Mesenchymal stem cell (in vitro differentiated cells and primary cell): ENCODE data around the gene CAMK1D.

Source experiments
- DNase-seq: peaks from one replicate; pipeline ENCODE4 v3.0.0-alpha.2; 2013
- H2AFZ ChIP-seq: one replicate; pipeline ENCODE4 v1.6.1; 2013; ENCODE audit warnings: low read depth, mild to moderate bottlenecking, control low read depth, inconsistent platforms, low read length, moderate library complexity
- H2AK5ac ChIP-seq: 2 replicates; pipeline ENCODE4 v1.6.1; 2013; ENCODE audit warnings: low read length, moderate library complexity, mild to moderate bottlenecking, inconsistent platforms; ENCODE audit not compliant: severe bottlenecking
- H2BK120ac ChIP-seq: one replicate; pipeline ENCODE4 v1.6.1; 2013; ENCODE audit warnings: low read depth, mild to moderate bottlenecking, inconsistent platforms, low read length, moderate library complexity
- H2BK12ac ChIP-seq, 2 experiments: one replicate each; pipeline ENCODE4 v1.6.1; 2013; ENCODE audit warnings: inconsistent platforms in 2 of 2, low read length in 2 of 2, mild to moderate bottlenecking in 2 of 2, moderate library complexity in 2 of 2, control low read depth in 1 of 2
- H2BK15ac ChIP-seq: one replicate; pipeline ENCODE4 v1.6.1; 2013; ENCODE audit warnings: mild to moderate bottlenecking, low read depth, inconsistent platforms; ENCODE audit not compliant: poor library complexity, severe bottlenecking
- H2BK5ac ChIP-seq: 2 replicates; pipeline ENCODE4 v1.6.1; 2013; ENCODE audit warnings: low read depth, mild to moderate bottlenecking, low read length, control low read depth, inconsistent platforms; ENCODE audit not compliant: poor library complexity, severe bottlenecking
- H3K14ac ChIP-seq, 2 experiments: one replicate each; pipeline ENCODE4 v1.6.1; 2013; ENCODE audit warnings: inconsistent platforms in 2 of 2, low read length in 2 of 2, control low read depth in 1 of 2, mild to moderate bottlenecking in 1 of 2, moderate library complexity in 1 of 2
- H3K18ac ChIP-seq, 2 experiments: one replicate each; pipeline ENCODE4 v1.6.1; 2013; ENCODE audit warnings: inconsistent platforms in 2 of 2, low read length in 2 of 2, control low read depth in 1 of 2, low read depth in 1 of 2, mild to moderate bottlenecking in 1 of 2
- H3K23ac ChIP-seq, 2 experiments: one replicate each; pipeline ENCODE4 v1.6.1; 2013; ENCODE audit warnings: inconsistent platforms in 2 of 2, low read length in 2 of 2, mild to moderate bottlenecking in 2 of 2, moderate library complexity in 2 of 2, control low read depth in 1 of 2
- H3K27ac ChIP-seq: 2 replicates; pipeline ENCODE4 v1.5.1; 2013; ENCODE audit warnings: mild to moderate bottlenecking, moderate library complexity, low read length, control low read depth, inconsistent platforms; ENCODE audit not compliant: poor library complexity, severe bottlenecking
- H3K27me3 ChIP-seq, 2 experiments: 2 replicates each; pipeline versions ENCODE4 v1.6.1 to v1.7.0; 2013; ENCODE audit warnings: low read length in 2 of 2, mild to moderate bottlenecking in 2 of 2, moderate library complexity in 2 of 2, control low read depth in 1 of 2, inconsistent platforms in 1 of 2; ENCODE audit not compliant: control insufficient read depth in 1 of 2, insufficient read depth in 1 of 2
- H3K36me3 ChIP-seq, 2 experiments: 2 replicates each; pipeline versions ENCODE4 v1.6.1 to v1.7.0; 2013; ENCODE audit warnings: low read length in 2 of 2, control low read depth in 1 of 2, inconsistent platforms in 1 of 2, low read depth in 1 of 2, mild to moderate bottlenecking in 1 of 2; ENCODE audit not compliant: insufficient read depth in 2 of 2, control insufficient read depth in 1 of 2
- H3K4ac ChIP-seq, 2 experiments: one replicate each; pipeline ENCODE4 v1.6.1; 2013; ENCODE audit warnings: inconsistent platforms in 2 of 2, low read length in 2 of 2, mild to moderate bottlenecking in 2 of 2, moderate library complexity in 2 of 2, control low read depth in 1 of 2, low read depth in 1 of 2
- H3K4me1 ChIP-seq: 2 replicates; pipeline ENCODE4 v1.6.1; 2013; ENCODE audit warnings: low read depth, low read length, control low read depth; ENCODE audit not compliant: control insufficient read depth, insufficient read depth
- H3K4me2 ChIP-seq: 2 replicates; pipeline ENCODE4 v1.6.1; 2013; ENCODE audit warnings: low read length, mild to moderate bottlenecking, inconsistent platforms; ENCODE audit not compliant: poor library complexity, severe bottlenecking
- H3K4me3 ChIP-seq, 2 experiments: 2 replicates each; pipeline versions ENCODE4 v1.5.1 to v1.7.0; 2013; ENCODE audit warnings: low read length in 2 of 2, mild to moderate bottlenecking in 2 of 2, control low read depth in 1 of 2, low read depth in 1 of 2; ENCODE audit not compliant: insufficient read depth in 1 of 2
- H3K79me1 ChIP-seq: replicated peaks from 2 replicates; pipeline ENCODE4 v1.6.1; 2013; ENCODE audit warnings: mild to moderate bottlenecking, control low read depth, low read length, inconsistent platforms; ENCODE audit not compliant: poor library complexity, severe bottlenecking
- H3K9ac ChIP-seq: 2 replicates; pipeline ENCODE4 v1.7.0; 2013; ENCODE audit warnings: mild to moderate bottlenecking, low read length, moderate library complexity
- H3K9me3 ChIP-seq: 2 replicates; pipeline ENCODE4 v1.7.0; 2013; ENCODE audit warnings: mild to moderate bottlenecking, low read length; ENCODE audit not compliant: control insufficient read depth
- H4K8ac ChIP-seq: one replicate; pipeline ENCODE4 v1.6.1; 2013; ENCODE audit warnings: inconsistent platforms, mild to moderate bottlenecking, low read length, moderate library complexity
- H4K91ac ChIP-seq: one replicate; pipeline ENCODE4 v1.6.1; 2013; ENCODE audit warnings: mild to moderate bottlenecking, low read length, inconsistent platforms
- WGBS: methylation state at CpG from one replicate; pipeline ENCODE4 v1.1.7; 2013; ENCODE audit warnings: mixed read lengths; 5-methylcytosine and 5-hydroxymethylcytosine counted together

The CAMK1D gene

GRCh38 chr10:12733271-12733670, 383.9 kb downstream of the CAMK1D start:
- H3K4me2 ChIP-seq: no peak overlapping the region
- no peak overlapping the region for H2BK5ac ChIP-seq
- DNase-seq: no peak
- no peak overlapping the region for H2BK120ac ChIP-seq
- H4K8ac ChIP-seq: no peak overlapping the region
- H2AK5ac ChIP-seq: no peak overlapping the region
- peaks cover 4% of the 10 kb centered on the region for H3K4me1 ChIP-seq
- peaks cover 40% of the 10 kb centered on the region for H3K79me1 ChIP-seq
- H2BK15ac ChIP-seq: no peak overlapping the region
- H3K27me3 ChIP-seq: no peaks in the 10 kb centered on the region
- H4K91ac ChIP-seq: no peak overlapping the region
- H3K4ac ChIP-seq: no peak overlapping the region
- H3K9me3 ChIP-seq: no peaks in the 10 kb centered on the region
- H3K23ac ChIP-seq: no peak overlapping the region
- WGBS: 92% methylated on average over 2 of the region's 2 CpGs
- H2BK12ac ChIP-seq: no peak overlapping the region
- H3K9ac ChIP-seq: no peak overlapping the region
- no peak overlapping the region for H3K27ac ChIP-seq
- no peak overlapping the region for H3K14ac ChIP-seq
- H3K18ac ChIP-seq: no peak overlapping the region
- H3K4me3 ChIP-seq: no peak overlapping the region
- H3K36me3 ChIP-seq: no peaks in the 10 kb centered on the region
- no peak overlapping the region for H2AFZ ChIP-seq

- Histone ChIP-seq H3K4me3 (no peak overlapping the region), H2BK15ac (no peak overlapping the region), H3K9me3 (no peaks in the 10 kb centered on the region), H3K4me2 (no peak overlapping the region), H3K27ac (no peak overlapping the region), H2BK120ac (no peak overlapping the region), H3K27me3 (no peaks in the 10 kb centered on the region), H2AK5ac (no peak overlapping the region), H4K8ac (no peak overlapping the region), H3K4me1 (no peaks in the 10 kb centered on the region), H3K18ac (no peak overlapping the region), H3K4ac (no peak overlapping the region), H3K36me3 (no peaks in the 10 kb centered on the region), H2BK12ac (no peak overlapping the region), H3K9ac (no peak overlapping the region), H3K23ac (no peak overlapping the region), H3K14ac (no peak overlapping the region), H2BK5ac (no peak overlapping the region), H3K79me1 (peaks cover 25% of the 10 kb centered on the region), H2AFZ (no peak overlapping the region), H4K91ac (no peak overlapping the region)
- whole genome bisulfite sequencing: 94% methylated on average over 6 of the region's 9 CpGs
- no peak for DNase-seq
These were observed 386.6 kb downstream of the CAMK1D start for GRCh38 chr10:12735843-12736462.

- no peaks in the 10 kb centered on the region for H3K27me3 ChIP-seq
- no peak overlapping the region for H2AFZ ChIP-seq
- no peak for DNase-seq
- H3K36me3 ChIP-seq: no peaks in the 10 kb centered on the region
- H3K14ac ChIP-seq: no peak overlapping the region
- no peak overlapping the region for H2BK12ac ChIP-seq
- H3K27ac ChIP-seq: no peak overlapping the region
- no peak overlapping the region for H2BK15ac ChIP-seq
- H3K9ac ChIP-seq: peak overlapping the region; percentile 40
- no peak overlapping the region for H3K4ac ChIP-seq
- no peak overlapping the region for H2BK120ac ChIP-seq
- H2BK5ac ChIP-seq: no peak overlapping the region
- H3K4me1 ChIP-seq: no peaks in the 10 kb centered on the region
- H4K8ac ChIP-seq: no peak overlapping the region
- H3K4me2 ChIP-seq: no peak overlapping the region
- no peak overlapping the region for H3K23ac ChIP-seq
- H3K4me3 ChIP-seq: no peak overlapping the region
- H3K9me3 ChIP-seq: no peaks in the 10 kb centered on the region
- H3K79me1 ChIP-seq: peaks cover 25% of the 10 kb centered on the region
- no peak overlapping the region for H2AK5ac ChIP-seq
- 94% methylated on average over 3 of the region's 3 CpGs for WGBS
- H4K91ac ChIP-seq: no peak overlapping the region
- no peak overlapping the region for H3K18ac ChIP-seq
These were observed 391.5 kb downstream of the CAMK1D start for GRCh38 chr10:12740813-12741212.

GRCh38 chr10:12741360-12741804, 392.0 kb downstream of the CAMK1D start:
- H3K9me3 ChIP-seq: no peaks in the 10 kb centered on the region
- H3K14ac ChIP-seq: no peak overlapping the region
- no peak overlapping the region for H2AK5ac ChIP-seq
- H3K36me3 ChIP-seq: no peaks in the 10 kb centered on the region
- H3K23ac ChIP-seq: no peak overlapping the region
- no peak overlapping the region for H3K4me2 ChIP-seq
- H3K79me1 ChIP-seq: peaks cover 25% of the 10 kb centered on the region
- DNase-seq: no peak
- no peak overlapping the region for H4K8ac ChIP-seq
- H2BK120ac ChIP-seq: no peak overlapping the region
- no peak overlapping the region for H2BK15ac ChIP-seq
- no peak overlapping the region for H2AFZ ChIP-seq
- 90% methylated on average over 8 of the region's 8 CpGs for WGBS
- H4K91ac ChIP-seq: no peak overlapping the region
- no peak overlapping the region for H3K18ac ChIP-seq
- no peak overlapping the region for H2BK5ac ChIP-seq
- H3K4me1 ChIP-seq: no peaks in the 10 kb centered on the region
- H2BK12ac ChIP-seq: no peak overlapping the region
- H3K27ac ChIP-seq: no peak overlapping the region
- peak overlapping the region; percentile 40 for H3K9ac ChIP-seq
- no peak overlapping the region for H3K4ac ChIP-seq
- H3K4me3 ChIP-seq: no peak overlapping the region
- no peaks in the 10 kb centered on the region for H3K27me3 ChIP-seq
